Esophagus muscularis mucosa (tissue), 4 donors: ENCODE measurements around the gene SNRNP27.

Source experiments
- EP300 ChIP-seq: sonication (generic); formaldehyde crosslinking; IDR thresholded peaks from one replicate; pipeline ENCODE4 v1.6.1; 2017; ENCODE audit warnings: antibody characterized with exemption
- POLR2A ChIP-seq: fragments of 450-650 bp; IDR thresholded peaks from one replicate; pipeline ENCODE4 v1.6.1; 2017; ENCODE audit warnings: antibody characterized with exemption, moderate library complexity, mild to moderate bottlenecking, low read depth
- POLR2AphosphoS5 ChIP-seq, 2 donors: sonication (generic); formaldehyde crosslinking; IDR thresholded peaks; one replicate each; pipeline ENCODE4 v1.6.1; 2017; ENCODE audit warnings: antibody characterized with exemption in 2 of 2
- TF ChIP-seq, protein P1 (sequence below), 3 experiments: fragments of 200-600 bp in 2 of 3; fragments of 450-650 bp in 1 of 3; sonication (generic) in 2 of 3; IDR thresholded peaks; one replicate each; pipeline ENCODE4 v1.5.1; 2017 to 2019; ENCODE audit warnings: antibody characterized with exemption in 3 of 3, mild to moderate bottlenecking in 2 of 3, moderate library complexity in 1 of 3

DNA sequence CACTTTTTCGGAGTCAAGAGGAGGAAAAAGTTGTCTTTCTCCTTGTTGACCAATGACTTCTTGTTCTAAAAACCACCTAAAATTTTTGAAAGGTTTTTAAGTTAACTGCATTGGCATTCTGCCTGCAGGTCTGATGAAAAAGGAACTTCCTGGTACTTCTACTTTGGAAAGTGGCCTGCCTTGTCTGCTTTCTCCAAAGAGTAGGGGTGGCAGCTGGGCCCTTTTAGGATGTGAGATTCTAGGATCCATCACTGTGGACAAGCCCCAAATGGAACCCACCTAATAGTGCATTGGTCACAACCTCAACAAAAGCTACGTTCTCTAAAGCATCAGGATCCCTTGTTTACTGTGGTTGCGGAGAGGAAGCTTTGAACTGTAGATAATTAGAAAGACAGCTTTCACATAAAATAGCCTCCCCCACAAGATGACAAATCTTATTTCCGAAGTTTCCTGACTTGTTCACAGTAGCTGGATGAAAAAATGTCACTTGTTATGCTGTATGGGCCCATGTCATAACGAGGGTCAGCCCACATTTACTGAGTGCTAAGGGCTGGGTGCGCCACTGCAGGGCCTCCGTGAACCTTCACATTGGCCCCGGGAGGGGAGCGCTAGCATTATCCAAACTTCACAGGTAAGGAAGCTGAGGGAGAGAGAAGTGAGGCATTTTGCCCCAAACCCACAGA lies 50.2 kb downstream of the SNRNP27 start:
- TF ChIP-seq POLR2A (no peak), POLR2AphosphoS5 (IDR thresholded peaks at IDR 0.05) (no peak), EP300 (no peak)
- TF ChIP-seq, protein P1, sequence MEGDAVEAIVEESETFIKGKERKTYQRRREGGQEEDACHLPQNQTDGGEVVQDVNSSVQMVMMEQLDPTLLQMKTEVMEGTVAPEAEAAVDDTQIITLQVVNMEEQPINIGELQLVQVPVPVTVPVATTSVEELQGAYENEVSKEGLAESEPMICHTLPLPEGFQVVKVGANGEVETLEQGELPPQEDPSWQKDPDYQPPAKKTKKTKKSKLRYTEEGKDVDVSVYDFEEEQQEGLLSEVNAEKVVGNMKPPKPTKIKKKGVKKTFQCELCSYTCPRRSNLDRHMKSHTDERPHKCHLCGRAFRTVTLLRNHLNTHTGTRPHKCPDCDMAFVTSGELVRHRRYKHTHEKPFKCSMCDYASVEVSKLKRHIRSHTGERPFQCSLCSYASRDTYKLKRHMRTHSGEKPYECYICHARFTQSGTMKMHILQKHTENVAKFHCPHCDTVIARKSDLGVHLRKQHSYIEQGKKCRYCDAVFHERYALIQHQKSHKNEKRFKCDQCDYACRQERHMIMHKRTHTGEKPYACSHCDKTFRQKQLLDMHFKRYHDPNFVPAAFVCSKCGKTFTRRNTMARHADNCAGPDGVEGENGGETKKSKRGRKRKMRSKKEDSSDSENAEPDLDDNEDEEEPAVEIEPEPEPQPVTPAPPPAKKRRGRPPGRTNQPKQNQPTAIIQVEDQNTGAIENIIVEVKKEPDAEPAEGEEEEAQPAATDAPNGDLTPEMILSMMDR (IDR thresholded peaks at IDR 0.05): no peak
